ENCODE data around the gene CAPSL.
"Not testable (repeated sequence)": the region's sequence is repeated elsewhere in the genome, so short reads cannot be mapped to it uniquely, and the experiment has no call there.

The CAPSL gene

DNA sequence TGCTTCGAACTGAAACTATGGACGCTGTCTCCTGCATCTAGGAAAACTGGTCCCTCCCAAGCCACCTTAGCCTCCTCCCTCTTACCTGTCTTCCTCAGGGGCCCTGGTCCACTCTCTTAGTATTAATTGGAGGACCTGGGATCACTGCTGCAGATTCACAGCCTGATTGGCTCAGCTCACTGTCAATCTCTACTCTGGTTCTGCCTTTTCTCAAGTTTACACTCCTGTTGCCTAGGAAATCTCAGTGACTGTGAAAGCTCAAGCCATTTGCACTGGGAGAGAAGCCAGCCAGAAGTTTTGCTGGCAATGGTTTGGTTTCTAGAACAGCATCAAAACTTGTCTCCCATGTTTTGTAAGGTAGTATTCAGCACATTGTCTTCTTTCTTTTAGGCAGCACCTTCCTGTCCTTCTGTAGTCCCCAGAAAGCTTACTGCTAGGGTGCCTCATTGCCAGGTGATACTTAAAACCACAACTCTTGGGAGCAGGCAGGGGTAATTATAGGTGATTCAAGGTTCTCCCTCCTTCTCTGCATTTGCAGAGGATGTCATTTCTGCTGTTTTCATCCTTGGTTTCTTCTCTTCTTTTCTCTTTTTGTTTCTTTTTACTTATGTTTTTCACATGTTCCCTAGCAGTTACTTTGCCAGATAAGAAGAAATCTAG is at the start of gene CAPSL:
Gene CAPSL (minus strand): TSS at position 55 of the 660 bp plus-strand sequence. CDS start 17,502 bp downstream, outside the sequence.
- Mint-ChIP-seq H3K9me3 (no peaks in the 10 kb centered on the region), H3K27me3 (peaks cover 26% of the 10 kb centered on the region), H3K36me3 (ENCODE audit: low read depth) (no peaks in the 10 kb centered on the region), H3K4me1 (ENCODE audit: low read depth) (no peaks in the 10 kb centered on the region), H3K4me3 (no peak within 1 kb of the TSS), H3K27ac (no peak within 1 kb of the TSS)
- DNase-seq: no peak

DNA sequence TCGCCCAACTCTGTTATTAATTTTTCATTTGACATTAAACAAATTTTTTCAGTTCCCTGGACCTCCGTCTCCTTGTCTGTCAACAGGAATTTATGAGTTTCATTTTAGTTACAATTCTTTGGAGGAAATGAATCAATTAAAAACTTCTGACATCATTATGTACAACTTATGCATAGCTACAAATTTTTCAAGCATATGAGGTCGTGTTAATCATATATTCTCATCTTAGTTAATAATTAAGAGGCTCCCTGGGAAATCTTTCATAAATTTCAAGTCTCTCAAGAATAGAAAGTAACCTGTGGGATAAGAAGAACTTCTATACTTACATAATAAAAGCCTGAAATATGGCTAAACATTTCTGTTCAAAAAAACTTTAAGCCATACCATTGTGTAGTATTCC is 49.4 kb upstream of the CAPSL start:
- no peak for DNase-seq
- H3K27me3 Mint-ChIP-seq: peaks cover 38% of the 10 kb centered on the region
- no peaks in the 10 kb centered on the region for H3K9me3 Mint-ChIP-seq
- no peaks in the 10 kb centered on the region for H3K36me3 Mint-ChIP-seq (ENCODE audit: low read depth)
- no peak overlapping the region for H3K4me3 Mint-ChIP-seq
- H3K27ac Mint-ChIP-seq: no peak overlapping the region
- H3K4me1 Mint-ChIP-seq (ENCODE audit: low read depth): no peaks in the 10 kb centered on the region

DNA sequence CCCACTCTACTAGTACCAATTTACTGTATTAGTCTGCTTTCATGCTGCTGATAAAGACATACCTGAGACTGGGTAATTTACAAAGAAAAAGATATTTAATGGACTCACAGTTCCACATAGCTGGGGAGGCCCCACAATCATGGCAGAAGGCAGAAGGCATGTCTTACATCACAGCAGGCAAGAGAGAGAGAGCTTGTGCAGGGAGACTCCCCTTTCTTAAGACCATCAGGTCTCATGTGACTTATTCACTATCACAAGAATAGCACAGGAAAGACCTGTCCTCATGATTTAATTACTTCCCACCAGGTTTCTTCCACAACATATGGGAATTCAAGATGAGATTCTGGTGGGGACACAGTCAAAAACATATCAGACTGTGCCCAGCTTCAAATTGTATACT is 41.3 kb upstream of the CAPSL start:
- H3K4me3 Mint-ChIP-seq: no peak overlapping the region
- H3K36me3 Mint-ChIP-seq (ENCODE audit: low read depth): no peaks in the 10 kb centered on the region
- DNase-seq: no peak
- H3K27me3 Mint-ChIP-seq: peaks cover 6% of the 10 kb centered on the region
- peaks cover 11% of the 10 kb centered on the region for H3K9me3 Mint-ChIP-seq
- no peaks in the 10 kb centered on the region for H3K4me1 Mint-ChIP-seq (ENCODE audit: low read depth)
- H3K27ac Mint-ChIP-seq: no peak overlapping the region

DNA sequence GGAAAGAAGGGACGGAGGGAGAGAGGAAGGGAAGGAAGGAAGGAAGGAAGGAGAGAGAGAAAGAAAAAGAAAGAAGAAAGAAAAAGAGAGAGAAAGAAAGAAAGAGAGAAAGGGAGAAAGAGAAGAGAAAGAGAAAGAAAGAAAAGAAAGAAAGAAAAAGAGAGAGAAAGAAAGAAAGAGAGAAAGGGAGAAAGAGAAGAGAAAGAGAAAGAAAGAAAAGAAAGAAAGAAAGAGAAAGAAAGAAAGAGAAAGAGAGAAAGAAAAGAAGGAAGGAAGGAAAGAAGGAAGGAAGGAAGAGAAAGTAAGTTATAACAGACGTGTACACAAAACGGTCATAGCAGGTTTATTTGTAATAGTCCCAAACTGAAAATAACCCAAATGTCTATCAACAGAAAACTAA is 38.4 kb upstream of the CAPSL start:
- not testable (repeated sequence) for H3K27me3 Mint-ChIP-seq; H3K36me3 Mint-ChIP-seq (ENCODE audit: low read depth); H3K4me1 Mint-ChIP-seq (ENCODE audit: low read depth); DNase-seq; H3K4me3 Mint-ChIP-seq; H3K27ac Mint-ChIP-seq
- H3K9me3 Mint-ChIP-seq: peaks cover 11% of the 10 kb centered on the region

DNA sequence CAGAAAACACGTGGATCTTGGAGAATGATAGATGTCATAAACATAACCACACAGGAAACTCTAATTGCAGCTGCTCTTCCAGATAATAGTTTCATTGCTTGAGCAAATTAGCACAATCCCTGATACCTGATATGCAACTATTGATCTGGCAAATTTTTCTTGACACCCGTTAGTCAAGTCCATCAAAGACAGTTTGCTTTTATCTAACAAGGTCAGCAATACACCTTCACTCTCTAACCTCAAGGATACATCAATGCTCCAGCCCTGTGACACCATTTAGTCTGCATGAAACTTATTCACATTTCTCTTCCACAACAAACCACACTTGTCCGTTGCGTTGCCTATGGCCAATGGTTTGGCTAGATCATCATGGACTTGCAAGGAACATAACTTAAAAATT is 36.1 kb upstream of the CAPSL start:
- no peak overlapping the region for H3K4me3 Mint-ChIP-seq
- H3K36me3 Mint-ChIP-seq (ENCODE audit: low read depth): no peaks in the 10 kb centered on the region
- no peak overlapping the region for H3K27ac Mint-ChIP-seq
- H3K9me3 Mint-ChIP-seq: peaks cover 9% of the 10 kb centered on the region
- H3K27me3 Mint-ChIP-seq: peaks cover 9% of the 10 kb centered on the region
- H3K4me1 Mint-ChIP-seq (ENCODE audit: low read depth): no peaks in the 10 kb centered on the region
- no peak for DNase-seq

DNA sequence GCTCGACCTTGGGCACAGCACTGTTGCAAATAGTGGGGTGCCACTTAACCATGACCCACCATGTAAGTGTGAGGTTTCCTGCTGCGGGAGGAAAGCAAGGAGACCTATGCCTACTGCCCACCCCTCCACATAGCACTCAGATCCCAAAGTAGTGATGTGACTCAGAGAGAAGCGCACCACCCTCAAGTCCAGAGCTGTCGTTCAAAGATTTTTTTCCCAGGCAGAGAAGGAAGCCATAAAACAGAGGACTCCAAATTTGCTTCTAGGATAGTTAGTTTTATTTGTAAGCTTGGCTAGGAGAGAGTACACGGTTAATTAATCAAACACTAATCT is 33.4 kb upstream of the CAPSL start:
- Mint-ChIP-seq H3K27ac (no peak overlapping the region), H3K27me3 (peaks cover 18% of the 10 kb centered on the region), H3K4me3 (no peak overlapping the region), H3K36me3 (ENCODE audit: low read depth) (no peaks in the 10 kb centered on the region), H3K9me3 (peaks cover 3% of the 10 kb centered on the region), H3K4me1 (ENCODE audit: low read depth) (no peaks in the 10 kb centered on the region)
- DNase-seq: no peak

DNA sequence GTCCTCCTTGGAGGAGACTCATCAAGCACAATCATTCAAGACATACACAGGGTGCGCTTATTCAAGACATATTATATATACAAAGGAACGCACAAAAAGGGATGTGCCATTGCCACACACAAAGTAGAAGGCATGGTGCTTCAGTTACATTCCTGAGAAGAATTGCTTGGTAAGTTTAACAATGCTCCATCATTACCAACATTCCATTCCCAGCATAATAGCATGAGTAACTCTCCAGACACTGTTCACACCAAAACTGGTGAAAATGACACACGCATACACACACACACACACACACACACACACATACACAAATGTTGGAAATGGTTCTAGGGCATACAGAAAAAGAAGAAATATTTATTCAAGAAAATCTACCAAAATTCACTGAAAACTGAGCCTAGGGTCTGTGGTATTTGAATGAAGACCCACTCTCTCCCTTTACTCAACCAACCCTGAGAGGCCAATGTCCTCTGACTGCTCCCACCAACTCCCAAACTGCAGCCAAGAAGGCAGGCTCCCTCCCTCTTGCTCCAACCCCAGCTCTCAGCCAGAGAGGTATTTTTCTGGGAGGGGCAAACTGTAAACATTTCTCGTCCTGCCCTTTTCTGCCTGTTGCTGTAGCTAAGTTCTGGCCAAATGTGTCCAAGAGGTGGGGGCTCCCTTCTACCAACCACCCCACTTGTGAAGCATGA is 32.9 kb upstream of the CAPSL start:
- peaks cover 18% of the 10 kb centered on the region for H3K27me3 Mint-ChIP-seq
- H3K27ac Mint-ChIP-seq: no peak overlapping the region
- no peaks in the 10 kb centered on the region for H3K4me1 Mint-ChIP-seq (ENCODE audit: low read depth)
- H3K9me3 Mint-ChIP-seq: peaks cover 3% of the 10 kb centered on the region
- DNase-seq: no peak
- no peak overlapping the region for H3K4me3 Mint-ChIP-seq
- no peaks in the 10 kb centered on the region for H3K36me3 Mint-ChIP-seq (ENCODE audit: low read depth)

DNA sequence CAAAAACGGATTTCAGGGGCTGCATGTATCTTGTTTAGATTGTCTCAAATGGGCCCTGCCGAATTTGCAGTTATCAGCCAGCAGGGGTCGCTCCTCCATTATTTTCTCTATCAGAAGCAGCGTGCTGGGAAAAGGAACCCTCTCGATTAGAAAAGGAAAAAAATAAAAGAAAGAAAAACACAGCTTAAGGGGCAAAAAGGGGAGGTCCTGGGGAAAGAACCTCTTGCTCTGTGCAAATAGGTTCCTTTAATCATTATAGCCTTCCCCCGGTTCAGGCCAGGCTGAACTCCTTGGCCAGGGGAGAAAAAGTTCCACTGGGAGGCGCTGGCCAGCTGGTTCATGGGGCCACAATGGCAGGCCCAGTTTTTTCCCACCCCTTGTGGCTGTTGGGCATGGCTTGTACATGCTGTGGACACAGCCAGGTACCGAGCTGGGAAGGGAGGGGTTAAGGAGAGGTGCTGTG is 25.0 kb upstream of the CAPSL start:
- DNase-seq: no peak
- Mint-ChIP-seq H3K4me3 (no peak overlapping the region), H3K27me3 (peaks cover 28% of the 10 kb centered on the region), H3K36me3 (ENCODE audit: low read depth) (no peaks in the 10 kb centered on the region), H3K27ac (no peak overlapping the region), H3K4me1 (ENCODE audit: low read depth) (no peaks in the 10 kb centered on the region), H3K9me3 (peaks cover 5% of the 10 kb centered on the region)

DNA sequence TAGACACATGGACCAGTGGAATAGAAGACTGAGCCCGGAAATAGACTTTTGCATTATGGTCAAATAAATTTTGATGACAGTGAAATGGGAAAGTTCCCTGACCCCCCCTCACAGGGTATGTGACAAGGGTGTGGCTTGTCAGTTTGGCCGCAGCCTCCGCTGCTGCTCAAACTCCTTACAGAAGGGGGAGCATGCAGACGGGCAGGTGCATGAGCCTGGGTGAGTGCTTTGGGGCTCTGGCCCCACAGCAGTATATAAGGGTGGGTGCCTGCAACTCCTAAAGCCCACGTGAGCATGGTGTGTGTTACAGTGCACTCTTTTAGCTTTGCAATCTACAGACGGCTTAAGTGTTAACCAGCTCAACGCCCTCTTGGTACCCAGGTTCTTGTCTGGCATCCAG is 21.9 kb upstream of the CAPSL start:
- Mint-ChIP-seq H3K36me3 (ENCODE audit: low read depth) (no peaks in the 10 kb centered on the region), H3K9me3 (peaks cover 10% of the 10 kb centered on the region), H3K4me1 (ENCODE audit: low read depth) (no peaks in the 10 kb centered on the region), H3K27ac (no peak overlapping the region), H3K4me3 (no peak overlapping the region), H3K27me3 (peaks cover 48% of the 10 kb centered on the region)
- DNase-seq: no peak

DNA sequence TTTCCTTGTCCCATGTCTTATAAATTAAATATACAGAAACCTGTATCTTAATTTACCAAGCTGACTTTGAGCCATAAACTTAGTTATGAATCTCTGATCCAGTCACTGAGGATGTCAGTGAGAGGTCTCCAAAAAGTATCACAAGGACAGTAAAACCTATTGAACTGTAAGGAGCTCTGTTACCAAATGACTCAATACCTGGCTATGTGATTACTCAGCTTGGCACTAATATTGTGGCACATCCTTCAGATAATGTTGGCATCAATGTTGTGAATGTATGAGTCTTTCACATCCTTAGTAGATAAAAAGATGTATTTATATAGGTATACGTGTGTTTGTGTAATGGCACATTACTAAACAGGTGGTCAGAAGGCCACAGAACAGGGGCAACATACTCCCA is 18.0 kb upstream of the CAPSL start:
- peaks cover 5% of the 10 kb centered on the region for H3K9me3 Mint-ChIP-seq
- peaks cover 9% of the 10 kb centered on the region for H3K4me1 Mint-ChIP-seq (ENCODE audit: low read depth)
- no peaks in the 10 kb centered on the region for H3K36me3 Mint-ChIP-seq (ENCODE audit: low read depth)
- peaks cover 68% of the 10 kb centered on the region for H3K27me3 Mint-ChIP-seq
- no peak for DNase-seq
- no peak overlapping the region for H3K4me3 Mint-ChIP-seq
- H3K27ac Mint-ChIP-seq: no peak overlapping the region

DNA sequence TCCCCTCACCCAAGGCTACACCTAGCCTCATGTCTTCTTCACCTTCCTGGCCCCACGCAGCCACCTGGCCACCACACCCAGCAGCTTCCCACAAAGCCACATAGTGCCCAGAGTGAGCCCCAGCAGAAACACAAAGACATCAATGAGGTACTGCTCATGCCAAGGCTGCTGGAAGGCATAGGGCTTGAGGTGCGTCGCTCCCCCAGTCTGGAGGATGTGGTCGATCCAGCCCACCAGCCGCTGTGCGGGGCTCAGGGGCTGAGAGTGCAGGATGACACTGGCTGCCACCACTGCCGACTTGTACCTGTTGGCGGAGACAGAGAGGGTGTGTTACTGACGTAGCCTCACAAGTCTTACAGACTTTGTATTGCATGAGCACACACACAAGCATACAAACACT is 15.8 kb upstream of the CAPSL start:
- Mint-ChIP-seq H3K36me3 (ENCODE audit: low read depth) (no peaks in the 10 kb centered on the region), H3K4me1 (ENCODE audit: low read depth) (peaks cover 9% of the 10 kb centered on the region)

DNA sequence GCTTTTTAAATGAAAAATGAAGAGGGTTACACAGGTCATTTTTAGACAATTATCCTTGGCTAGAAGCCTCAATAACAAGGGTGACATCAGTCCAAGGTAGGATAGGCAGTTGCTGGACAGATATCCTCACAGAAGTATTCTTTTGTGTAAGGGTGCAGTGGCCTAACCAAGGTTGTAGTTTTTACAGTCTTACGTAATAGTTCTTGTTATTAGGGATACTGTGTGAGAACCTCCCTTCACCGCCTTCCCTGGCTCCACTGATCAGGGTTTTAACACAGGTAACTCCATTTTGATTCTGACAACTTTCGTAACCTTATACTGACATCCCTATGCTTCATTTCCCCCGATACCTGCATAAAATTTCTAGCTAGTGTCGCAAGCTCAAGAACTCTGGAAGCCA is 8.7 kb upstream of the CAPSL start:
- Mint-ChIP-seq H3K4me1 (ENCODE audit: low read depth) (no peaks in the 10 kb centered on the region), H3K27me3 (peaks cover 37% of the 10 kb centered on the region), H3K4me3 (no peak overlapping the region), H3K27ac (no peak overlapping the region), H3K9me3 (no peaks in the 10 kb centered on the region), H3K36me3 (ENCODE audit: low read depth) (no peaks in the 10 kb centered on the region)
- no peak for DNase-seq

More for the DNA sequence above, 15.8 kb upstream of the CAPSL start:
- Mint-ChIP-seq H3K27me3 (peaks cover 65% of the 10 kb centered on the region), H3K9me3 (peaks cover 5% of the 10 kb centered on the region), H3K27ac (no peak overlapping the region), H3K4me3 (no peak overlapping the region)
- DNase-seq: no peak

DNA sequence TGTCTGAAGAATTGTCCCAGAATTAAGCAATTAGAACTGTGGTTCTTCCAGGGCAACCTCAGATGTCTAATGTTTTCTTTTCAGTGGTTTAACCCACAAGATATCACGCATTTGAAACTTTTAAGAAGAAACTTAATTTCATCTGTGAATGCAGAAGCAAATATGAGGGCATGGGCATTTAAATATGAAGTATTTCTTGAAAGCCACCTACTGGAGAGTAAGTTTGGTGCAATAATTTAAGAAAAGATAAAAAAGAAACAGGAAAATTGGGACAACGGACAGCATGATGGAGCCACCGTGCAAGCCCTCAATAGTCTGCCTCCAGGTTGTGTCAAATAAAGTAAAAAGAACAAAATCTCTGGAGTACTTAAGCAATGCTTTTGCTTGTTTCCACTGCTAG is 1.2 kb upstream of the CAPSL start:
- DNase-seq: no peak
- H3K4me1 Mint-ChIP-seq (ENCODE audit: low read depth): no peaks in the 10 kb centered on the region
- peaks cover 28% of the 10 kb centered on the region for H3K27me3 Mint-ChIP-seq
- H3K9me3 Mint-ChIP-seq: no peaks in the 10 kb centered on the region
- H3K4me3 Mint-ChIP-seq: no peak overlapping the region
- H3K27ac Mint-ChIP-seq: no peak overlapping the region
- no peaks in the 10 kb centered on the region for H3K36me3 Mint-ChIP-seq (ENCODE audit: low read depth)

DNA sequence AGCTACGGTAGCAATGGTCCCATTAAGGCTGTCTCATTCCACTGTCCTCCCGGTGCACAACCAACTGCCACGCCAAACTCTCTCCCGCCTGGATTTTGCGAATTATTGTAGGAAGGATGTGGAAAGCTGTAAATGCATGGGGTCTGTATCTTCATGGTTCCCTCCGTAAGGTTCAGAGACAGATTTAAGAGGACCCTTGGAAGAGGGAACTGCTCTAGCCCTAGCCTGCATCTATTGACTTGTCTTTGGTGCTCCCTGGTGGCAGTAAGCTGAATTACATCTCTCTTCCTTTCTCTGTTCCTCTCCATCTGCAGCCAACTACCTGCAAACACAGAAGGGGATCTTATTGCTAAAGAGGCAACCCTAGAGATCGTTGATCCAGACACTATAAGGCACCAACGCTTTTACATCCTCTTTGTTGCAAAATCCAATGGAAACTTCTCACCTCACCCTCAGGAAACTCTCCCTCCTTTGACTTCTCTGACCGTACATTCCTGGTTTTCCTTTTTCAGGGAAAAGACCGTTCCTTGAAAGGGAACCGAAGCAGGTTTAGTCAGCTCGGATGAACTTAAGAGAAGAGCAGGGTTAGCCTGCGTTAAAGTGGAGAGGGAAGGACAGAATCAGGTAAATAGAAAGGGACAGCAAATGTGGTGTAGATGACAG is 11.9 kb downstream of the CAPSL start:
- Mint-ChIP-seq H3K27ac (peak overlapping the region; percentile 58), H3K36me3 (ENCODE audit: low read depth) (no peaks in the 10 kb centered on the region)

More for the DNA sequence above, 11.9 kb downstream of the CAPSL start:
- peaks cover 9% of the 10 kb centered on the region for H3K27me3 Mint-ChIP-seq
- no peaks in the 10 kb centered on the region for H3K9me3 Mint-ChIP-seq
- H3K4me1 Mint-ChIP-seq (ENCODE audit: low read depth): peaks cover 44% of the 10 kb centered on the region
- DNase-seq: peak; percentile 69
- H3K4me3 Mint-ChIP-seq: peak overlapping the region; percentile 72

All from activated T-cell treated with anti-CD3 and anti-CD28 coated beads, Interleukin-2, amount 50 U/mL, for 24 hours (primary cell).